ENCODE measurements around the gene GDPD4. TPM values are rescaled to one million over a fixed set of nuclear protein-coding genes. Genes with fewer than 3 reads are reported as not detected.

The GDPD4 gene
- total RNA-seq, 1 donor from 2014 or later, result not detected

DNA sequence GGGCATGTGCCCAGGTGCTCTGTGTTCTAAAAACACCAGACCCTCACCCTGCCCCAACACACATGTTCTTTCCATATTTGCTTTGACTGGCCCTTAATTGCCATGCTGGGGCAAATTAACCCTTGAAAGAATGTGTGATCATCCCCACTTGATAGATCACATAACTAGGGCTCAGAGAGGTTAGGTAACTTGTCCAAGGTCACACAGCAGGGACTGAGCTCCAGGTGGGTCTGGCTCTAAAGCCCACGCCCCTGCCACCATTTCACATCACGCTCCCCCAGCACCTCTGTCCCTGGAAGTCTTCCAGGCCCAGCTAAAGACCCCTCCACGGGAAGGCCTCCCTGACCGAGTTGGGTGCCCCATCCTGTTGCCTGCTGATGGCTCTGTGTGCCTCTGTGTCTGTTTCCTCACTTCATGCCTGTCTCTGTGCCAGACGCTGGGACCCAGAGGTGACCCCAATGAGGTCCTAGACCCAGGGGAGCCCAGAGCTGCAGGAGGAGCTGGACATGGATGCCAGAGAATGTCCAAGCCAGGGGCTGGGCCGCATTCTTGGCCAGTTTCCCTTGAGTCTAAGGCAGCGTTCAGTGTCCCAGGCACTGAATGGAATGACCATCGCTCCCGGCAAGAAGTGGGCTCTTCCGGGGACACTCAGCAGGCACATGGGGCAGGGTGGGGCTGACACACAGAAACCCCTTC lies 93.7 kb downstream of the GDPD4 start:
- TF ChIP-seq, protein P1, sequence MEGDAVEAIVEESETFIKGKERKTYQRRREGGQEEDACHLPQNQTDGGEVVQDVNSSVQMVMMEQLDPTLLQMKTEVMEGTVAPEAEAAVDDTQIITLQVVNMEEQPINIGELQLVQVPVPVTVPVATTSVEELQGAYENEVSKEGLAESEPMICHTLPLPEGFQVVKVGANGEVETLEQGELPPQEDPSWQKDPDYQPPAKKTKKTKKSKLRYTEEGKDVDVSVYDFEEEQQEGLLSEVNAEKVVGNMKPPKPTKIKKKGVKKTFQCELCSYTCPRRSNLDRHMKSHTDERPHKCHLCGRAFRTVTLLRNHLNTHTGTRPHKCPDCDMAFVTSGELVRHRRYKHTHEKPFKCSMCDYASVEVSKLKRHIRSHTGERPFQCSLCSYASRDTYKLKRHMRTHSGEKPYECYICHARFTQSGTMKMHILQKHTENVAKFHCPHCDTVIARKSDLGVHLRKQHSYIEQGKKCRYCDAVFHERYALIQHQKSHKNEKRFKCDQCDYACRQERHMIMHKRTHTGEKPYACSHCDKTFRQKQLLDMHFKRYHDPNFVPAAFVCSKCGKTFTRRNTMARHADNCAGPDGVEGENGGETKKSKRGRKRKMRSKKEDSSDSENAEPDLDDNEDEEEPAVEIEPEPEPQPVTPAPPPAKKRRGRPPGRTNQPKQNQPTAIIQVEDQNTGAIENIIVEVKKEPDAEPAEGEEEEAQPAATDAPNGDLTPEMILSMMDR (IDR thresholded peaks at IDR 0.05; ENCODE audit: unreplicated experiment), result no peak
- no peak for DNase-seq (ENCODE audit: low spot score)
- Mint-ChIP-seq H3K27me3 (ENCODE audit: unreplicated experiment) (peaks cover 8% of the 10 kb centered on the region), H3K36me3 (ENCODE audit: low read depth, unreplicated experiment) (peaks cover 18% of the 10 kb centered on the region), H3K4me1 (ENCODE audit: unreplicated experiment) (peaks cover 11% of the 10 kb centered on the region), H3K27ac (ENCODE audit: unreplicated experiment) (no peak overlapping the region), H3K4me3 (ENCODE audit: unreplicated experiment) (no peak overlapping the region), H3K9me3 (ENCODE audit: unreplicated experiment) (no peaks in the 10 kb centered on the region)

DNA sequence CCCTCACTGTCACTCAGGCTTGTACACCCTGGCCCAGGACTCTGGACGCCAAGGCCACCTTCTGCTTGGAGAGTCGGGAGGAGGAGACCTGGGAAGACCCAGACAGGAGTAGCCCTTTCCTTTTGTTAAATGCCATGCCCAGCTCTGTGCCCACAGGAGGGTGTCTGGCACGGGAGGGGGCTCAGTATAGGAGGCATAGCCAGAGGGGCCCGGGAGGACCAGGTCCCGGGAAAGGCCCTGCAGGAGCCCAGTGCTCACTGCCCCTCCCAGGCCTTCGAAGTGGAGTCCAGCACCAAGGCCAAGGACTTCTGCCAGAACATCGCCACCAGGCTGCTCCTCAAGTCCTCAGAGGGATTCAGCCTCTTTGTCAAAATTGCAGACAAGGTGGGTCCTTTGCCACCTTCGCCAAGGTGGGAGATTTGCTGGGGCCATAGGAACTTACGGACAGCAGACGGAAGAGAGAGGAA lies 94.4 kb downstream of the GDPD4 start:
- peaks cover 11% of the 10 kb centered on the region for H3K36me3 Mint-ChIP-seq (ENCODE audit: low read depth, unreplicated experiment)
- peaks cover 11% of the 10 kb centered on the region for H3K4me1 Mint-ChIP-seq (ENCODE audit: unreplicated experiment)
- H3K27me3 Mint-ChIP-seq (ENCODE audit: unreplicated experiment), result peaks cover 8% of the 10 kb centered on the region
- no peak overlapping the region for H3K4me3 Mint-ChIP-seq (ENCODE audit: unreplicated experiment)
- H3K27ac Mint-ChIP-seq (ENCODE audit: unreplicated experiment), result no peak overlapping the region
- no peaks in the 10 kb centered on the region for H3K9me3 Mint-ChIP-seq (ENCODE audit: unreplicated experiment)
- TF ChIP-seq, protein P1 (IDR thresholded peaks at IDR 0.05; ENCODE audit: unreplicated experiment), result no peak
- peak; percentile 2 for DNase-seq (ENCODE audit: low spot score)

DNA sequence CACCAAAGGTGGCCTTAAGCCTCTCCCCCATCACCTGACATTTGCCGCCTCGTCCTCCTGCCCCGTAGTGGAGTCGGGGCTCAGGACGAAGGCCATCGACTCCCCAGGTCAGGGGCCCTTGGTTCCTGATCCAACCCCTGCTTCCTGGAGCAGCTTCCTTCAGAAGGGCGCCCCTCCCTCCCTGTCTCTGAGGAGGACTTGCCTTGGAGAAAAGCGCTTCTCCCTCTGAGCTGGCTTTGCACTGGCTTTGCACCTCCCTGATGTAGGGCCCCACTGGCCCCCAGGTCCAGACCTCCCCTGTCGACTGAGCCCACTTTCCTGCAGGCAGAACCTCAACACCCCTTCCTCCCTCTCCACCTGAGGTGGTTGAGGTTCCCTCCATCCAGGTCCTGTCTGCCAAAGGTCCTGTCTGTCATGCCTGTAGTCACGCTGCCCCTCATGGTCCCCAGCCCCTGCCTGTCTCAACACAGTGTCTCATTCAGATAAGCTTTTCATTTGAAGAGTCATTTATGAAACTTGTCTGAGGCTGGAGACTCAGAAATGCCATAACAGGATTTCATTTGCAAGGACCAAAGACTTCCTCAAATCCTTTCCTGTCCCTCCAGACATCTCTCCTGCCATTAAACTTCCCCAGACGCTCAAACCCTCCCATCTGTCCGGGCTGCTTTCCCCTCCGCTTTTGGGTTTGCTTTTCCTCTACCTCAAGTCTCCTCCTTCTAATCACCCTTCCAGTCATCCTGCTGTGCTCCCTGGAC lies 95.0 kb downstream of the GDPD4 start:
- peaks cover 7% of the 10 kb centered on the region for H3K36me3 Mint-ChIP-seq (ENCODE audit: low read depth, unreplicated experiment)
- DNase-seq (ENCODE audit: low spot score), result peak; percentile 2
- peaks cover 8% of the 10 kb centered on the region for H3K27me3 Mint-ChIP-seq (ENCODE audit: unreplicated experiment)
- H3K4me1 Mint-ChIP-seq (ENCODE audit: unreplicated experiment), result peaks cover 8% of the 10 kb centered on the region
- TF ChIP-seq, protein P1 (IDR thresholded peaks at IDR 0.05; ENCODE audit: unreplicated experiment), result no peak
- H3K9me3 Mint-ChIP-seq (ENCODE audit: unreplicated experiment), result no peaks in the 10 kb centered on the region
- H3K4me3 Mint-ChIP-seq (ENCODE audit: unreplicated experiment), result no peak overlapping the region
- H3K27ac Mint-ChIP-seq (ENCODE audit: unreplicated experiment), result no peak overlapping the region

DNA sequence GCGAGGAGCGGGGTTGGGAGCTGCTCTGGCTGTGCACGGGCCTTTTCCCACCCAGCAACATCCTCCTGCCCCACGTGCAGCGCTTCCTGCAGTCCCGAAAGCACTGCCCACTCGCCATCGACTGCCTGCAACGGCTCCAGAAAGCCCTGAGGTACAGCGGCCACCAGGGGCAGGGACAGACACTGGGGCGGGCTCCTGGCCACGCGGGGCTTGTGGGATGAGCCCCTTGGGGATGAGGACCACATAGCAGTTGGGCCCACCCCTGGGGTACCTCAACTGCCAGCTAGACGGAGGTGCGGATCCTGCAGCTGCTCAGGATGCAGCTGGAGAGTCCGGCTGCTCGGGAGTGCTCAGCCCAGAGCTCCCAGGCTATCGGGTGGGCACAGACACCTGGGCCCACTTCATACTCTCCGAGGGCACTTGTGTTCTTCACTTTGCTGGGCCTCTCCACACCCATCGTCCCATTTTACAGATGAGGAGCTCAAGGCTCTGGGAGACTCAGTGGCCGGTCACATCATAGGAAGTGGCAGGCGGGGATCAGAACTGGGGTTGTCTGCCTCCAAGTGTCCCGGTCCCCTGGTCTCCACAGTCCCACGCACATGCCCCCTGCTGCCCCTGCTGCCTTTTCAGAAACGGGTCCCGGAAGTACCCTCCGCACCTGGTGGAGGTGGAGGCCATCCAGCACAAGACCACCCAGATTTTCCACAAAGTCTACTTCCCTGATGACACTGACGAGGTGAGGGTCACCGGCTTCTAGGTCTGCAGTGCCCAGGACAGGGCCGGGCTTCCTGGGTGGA lies 95.8 kb downstream of the GDPD4 start:
- peak; percentile 2 for DNase-seq (ENCODE audit: low spot score)
- TF ChIP-seq, protein P1 (IDR thresholded peaks at IDR 0.05; ENCODE audit: unreplicated experiment), result no peak
- no peak overlapping the region for H3K4me3 Mint-ChIP-seq (ENCODE audit: unreplicated experiment)
- no peaks in the 10 kb centered on the region for H3K9me3 Mint-ChIP-seq (ENCODE audit: unreplicated experiment)
- no peak overlapping the region for H3K27ac Mint-ChIP-seq (ENCODE audit: unreplicated experiment)
- peaks cover 11% of the 10 kb centered on the region for H3K27me3 Mint-ChIP-seq (ENCODE audit: unreplicated experiment)
- peaks cover 8% of the 10 kb centered on the region for H3K4me1 Mint-ChIP-seq (ENCODE audit: unreplicated experiment)
- H3K36me3 Mint-ChIP-seq (ENCODE audit: low read depth, unreplicated experiment), result peaks cover 9% of the 10 kb centered on the region
